Femur (tissue), 1 donor: ENCODE data around the gene PSMD8.
"Not testable (repeated sequence)": the region's sequence is repeated elsewhere in the genome, so short reads cannot be mapped to it uniquely, and the experiment has no call there.

Experiments used
- DNase-seq: peaks from one replicate; pipeline ENCODE4 v3.0.0-alpha.2; 2017

PSMD8 gene

DNA sequence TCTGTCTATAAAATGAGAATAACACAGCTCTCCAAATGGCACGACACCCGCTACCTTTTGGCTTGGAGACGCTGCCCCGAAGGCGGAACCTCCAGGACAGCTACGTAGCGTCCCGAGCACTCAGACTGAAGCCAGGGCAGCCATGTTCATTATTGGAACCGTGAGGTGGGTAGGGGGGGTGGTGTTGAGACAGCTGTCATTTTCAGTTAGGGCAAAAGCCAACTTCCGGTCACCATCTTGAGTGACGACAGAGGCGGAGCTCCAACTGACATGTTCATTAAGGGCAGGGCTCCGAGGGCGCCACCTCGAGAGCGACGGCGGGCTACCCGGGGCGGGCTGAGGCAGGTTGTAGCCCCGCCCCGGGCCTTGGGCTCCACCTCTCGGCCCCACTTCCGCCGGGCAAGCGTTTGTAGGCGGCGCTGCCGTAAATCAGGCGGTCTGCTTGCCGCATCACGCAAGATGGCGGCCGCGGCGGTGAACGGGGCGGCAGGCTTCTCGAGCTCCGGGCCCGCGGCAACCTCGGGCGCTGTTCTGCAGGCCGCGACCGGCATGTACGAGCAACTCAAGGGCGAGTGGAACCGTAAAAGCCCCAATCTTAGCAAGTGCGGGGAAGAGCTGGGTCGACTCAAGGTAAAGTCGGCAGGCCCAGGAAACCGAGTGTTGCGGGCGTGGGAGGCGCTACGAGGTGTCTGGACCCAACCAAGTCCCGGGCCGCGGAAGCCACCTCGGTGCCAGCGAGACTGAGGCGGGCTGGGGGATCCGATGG, at the start of gene PSMD8:
PSMD8 (plus strand) TSS at position 240 of the 766 bp plus-strand sequence; CDS start at position 271, 31 bp downstream.
- DNase-seq, result peak; percentile 99

DNA sequence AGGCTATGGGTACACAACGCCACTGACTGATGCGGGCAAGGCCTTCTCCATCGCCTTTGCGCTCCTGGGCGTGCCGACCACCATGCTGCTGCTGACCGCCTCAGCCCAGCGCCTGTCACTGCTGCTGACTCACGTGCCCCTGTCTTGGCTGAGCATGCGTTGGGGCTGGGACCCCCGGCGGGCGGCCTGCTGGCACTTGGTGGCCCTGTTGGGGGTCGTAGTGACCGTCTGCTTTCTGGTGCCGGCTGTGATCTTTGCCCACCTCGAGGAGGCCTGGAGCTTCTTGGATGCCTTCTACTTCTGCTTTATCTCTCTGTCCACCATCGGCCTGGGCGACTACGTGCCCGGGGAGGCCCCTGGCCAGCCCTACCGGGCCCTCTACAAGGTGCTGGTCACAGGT, 47.8 kb upstream of the PSMD8 start:
- DNase-seq, result no peak

- no peak for DNase-seq
Observed at GRCh38 chr19:38329651-38330050, 44.7 kb upstream of the PSMD8 start.

- no peak for DNase-seq
Observed at GRCh38 chr19:38331728-38332127, 42.6 kb upstream of the PSMD8 start.

GRCh38 chr19:38333245-38333644, 41.1 kb upstream of the PSMD8 start:
- DNase-seq, result no peak

GRCh38 chr19:38335949-38336637, 38.3 kb upstream of the PSMD8 start:
- peak; percentile 97 for DNase-seq

GRCh38 chr19:38336638-38337359, 37.6 kb upstream of the PSMD8 start:
- DNase-seq, result peak; percentile 95

- DNase-seq, result no peak
Observed at GRCh38 chr19:38337360-38337653, 37.1 kb upstream of the PSMD8 start.

DNA sequence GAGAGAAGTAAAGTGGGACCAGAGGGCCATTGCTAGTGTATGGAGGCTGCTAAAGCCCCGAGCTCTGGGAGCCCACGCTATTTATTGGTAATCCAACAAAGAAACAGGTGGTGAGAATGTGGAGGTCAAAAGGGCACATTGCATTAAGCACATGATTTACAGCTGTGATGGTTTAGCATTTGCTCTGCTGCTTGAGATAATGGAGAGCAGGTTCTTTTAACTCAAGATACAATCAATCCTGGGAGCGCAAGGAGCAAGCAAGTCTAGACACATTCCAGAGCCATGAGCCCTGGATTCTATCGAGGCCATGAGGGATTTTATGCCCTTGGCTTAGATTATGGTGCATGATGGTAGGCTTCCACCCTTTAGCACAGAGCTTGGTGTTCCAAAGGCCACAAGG, 35.4 kb upstream of the PSMD8 start:
- not testable (repeated sequence) for DNase-seq

GRCh38 chr19:38340927-38341326, 33.4 kb upstream of the PSMD8 start:
- DNase-seq, result no peak

DNA sequence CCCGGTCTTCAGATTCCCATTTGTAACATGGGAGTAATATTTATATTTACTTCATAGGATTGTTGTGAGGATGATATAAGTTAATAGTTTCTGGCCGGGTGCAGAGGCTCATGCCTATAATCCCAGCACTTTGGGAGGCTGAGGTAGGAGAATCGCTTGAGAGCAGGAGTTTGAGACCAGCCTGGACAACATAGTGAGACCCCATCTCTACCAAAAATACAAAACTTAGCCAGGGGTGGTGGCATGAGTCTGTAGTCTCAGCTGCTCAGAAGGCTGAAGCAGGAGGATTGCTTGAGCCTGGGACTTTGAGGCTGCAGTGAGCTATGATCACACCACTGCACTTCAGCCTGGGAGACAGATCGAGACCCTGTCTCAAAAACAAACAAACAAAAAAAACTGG, 27.5 kb upstream of the PSMD8 start:
- no peak for DNase-seq

GRCh38 chr19:38350883-38351282, 23.5 kb upstream of the PSMD8 start:
- DNase-seq, result no peak

- DNase-seq, result no peak
Observed at GRCh38 chr19:38351865-38352395, 22.4 kb upstream of the PSMD8 start.

GRCh38 chr19:38352611-38353010, 21.8 kb upstream of the PSMD8 start:
- no peak for DNase-seq

DNA sequence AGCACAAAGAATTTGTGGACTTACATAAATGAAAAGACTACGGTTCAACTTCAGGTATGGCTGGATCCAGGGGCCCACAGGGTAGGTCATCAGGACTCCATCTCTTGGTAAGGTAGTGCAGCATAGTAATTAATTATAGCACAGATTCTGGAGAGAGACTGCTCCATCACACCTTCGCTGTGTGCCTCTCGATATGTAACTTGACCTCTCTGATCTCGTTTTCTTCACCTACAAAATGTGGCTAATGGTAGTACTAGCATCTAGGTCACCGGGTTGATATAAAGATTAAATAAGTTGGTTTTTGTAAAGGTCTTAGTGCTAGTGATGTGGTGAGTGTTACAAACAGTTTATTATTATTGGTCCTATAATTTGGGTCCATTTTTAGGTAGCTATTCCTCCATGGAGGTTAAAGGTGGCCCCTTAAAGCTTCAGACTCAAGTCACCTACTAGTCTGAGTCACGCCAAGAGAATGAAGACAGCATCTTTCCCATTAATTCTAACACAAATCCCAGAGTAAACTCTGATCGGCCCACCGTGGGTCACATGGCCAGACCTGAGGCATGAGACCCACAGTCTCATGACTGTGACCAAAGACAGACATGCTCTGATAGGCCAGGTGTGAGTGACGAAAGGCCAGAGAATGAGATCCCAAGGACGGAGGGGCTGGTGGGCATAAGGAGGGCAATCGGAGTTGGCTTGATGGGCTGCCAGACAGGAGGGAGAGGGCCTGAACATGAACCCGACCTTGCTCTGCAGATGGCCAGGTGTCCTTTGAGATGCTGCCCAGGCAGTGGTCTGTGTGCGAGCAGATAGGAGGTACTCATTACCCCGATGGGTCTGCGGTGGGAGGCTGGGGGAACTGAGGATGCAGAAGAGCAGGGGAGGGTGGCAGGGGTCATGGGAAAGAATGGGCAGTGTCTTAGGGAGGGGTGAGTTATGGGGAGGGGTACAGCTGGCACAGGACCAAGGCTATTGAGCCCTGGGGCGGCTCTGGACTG, 18.3 kb upstream of the PSMD8 start:
- DNase-seq, result no peak

DNA sequence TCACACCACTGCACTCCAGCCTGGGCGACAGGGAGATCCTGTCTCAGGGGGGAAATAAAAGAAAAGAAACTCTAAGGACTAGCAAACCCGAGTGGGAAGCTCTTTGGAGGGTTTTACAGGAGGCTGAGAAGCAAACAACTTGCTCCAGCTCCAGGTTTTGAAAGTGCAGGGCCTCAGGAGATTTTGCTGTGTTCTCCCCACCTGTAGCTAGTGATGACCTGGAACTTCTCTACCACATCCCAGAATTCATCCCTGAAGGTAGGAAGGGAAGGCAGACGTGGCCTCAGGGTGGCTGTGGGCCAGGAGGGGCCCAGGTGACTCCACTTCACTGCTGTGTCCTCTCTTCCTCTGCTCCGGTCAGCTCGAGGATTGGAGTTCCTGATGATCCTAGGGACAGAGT, 16.3 kb upstream of the PSMD8 start:
- DNase-seq, result no peak

DNA sequence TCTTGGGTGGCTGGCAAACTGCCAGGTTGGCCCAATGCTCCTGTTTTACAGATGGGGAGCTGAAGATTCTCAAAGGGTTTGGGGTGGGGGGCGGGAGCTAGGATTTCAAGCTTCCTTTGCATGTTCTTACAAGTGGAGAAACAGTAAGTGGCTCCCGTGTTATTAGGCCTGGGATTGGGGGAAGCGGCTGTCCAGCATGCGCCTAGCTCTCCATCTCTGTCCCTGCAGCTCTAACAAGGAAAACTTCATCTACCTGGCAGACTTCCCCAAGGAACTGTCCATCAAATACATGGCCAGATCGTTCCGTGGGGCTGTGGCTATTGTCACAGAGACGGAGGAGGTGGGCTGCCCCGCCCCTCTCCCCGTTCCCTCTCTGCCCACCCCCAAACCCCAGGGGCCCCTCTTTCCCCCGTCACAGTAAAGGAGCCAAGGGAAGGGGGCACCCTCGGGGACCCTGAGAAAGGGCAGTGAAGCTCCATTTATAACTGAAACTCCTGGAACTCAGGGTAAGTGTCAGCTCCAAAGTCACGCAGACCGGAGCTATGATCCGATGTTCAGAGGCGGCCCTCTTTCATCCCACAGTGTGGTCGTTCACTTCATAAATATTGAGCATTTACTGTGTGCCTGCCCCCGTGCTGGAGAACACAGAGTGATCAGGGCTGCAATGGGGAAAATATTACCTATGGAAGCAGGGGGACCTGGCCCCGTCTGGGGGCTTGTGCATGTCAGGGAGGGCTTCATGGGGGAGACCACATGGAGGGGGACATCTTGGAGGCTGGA, 14.9 kb upstream of the PSMD8 start:
- no peak for DNase-seq

GRCh38 chr19:38360351-38360750, 14.0 kb upstream of the PSMD8 start:
- no peak for DNase-seq

- no peak for DNase-seq
Observed at GRCh38 chr19:38360839-38361631, 13.3 kb upstream of the PSMD8 start.

GRCh38 chr19:38361633-38362075, 12.7 kb upstream of the PSMD8 start:
- peak; percentile 88 for DNase-seq
